GM19025 (cell line): Measurements from ENCODE around the gene B3GALT4.

Experiments used
- ATAC-seq: cut with Tn5 transposase; IDR thresholded peaks from one replicate; pipeline ENCODE4 v1.9.1; 2021; ENCODE audit warnings: mild to moderate bottlenecking, low read depth, moderate library complexity; ENCODE audit not compliant: unreplicated experiment

Gene B3GALT4

GRCh38 chr6:33313105-33313708 is 36.3 kb downstream of the B3GALT4 start:
- no peak for ATAC-seq

DNA sequence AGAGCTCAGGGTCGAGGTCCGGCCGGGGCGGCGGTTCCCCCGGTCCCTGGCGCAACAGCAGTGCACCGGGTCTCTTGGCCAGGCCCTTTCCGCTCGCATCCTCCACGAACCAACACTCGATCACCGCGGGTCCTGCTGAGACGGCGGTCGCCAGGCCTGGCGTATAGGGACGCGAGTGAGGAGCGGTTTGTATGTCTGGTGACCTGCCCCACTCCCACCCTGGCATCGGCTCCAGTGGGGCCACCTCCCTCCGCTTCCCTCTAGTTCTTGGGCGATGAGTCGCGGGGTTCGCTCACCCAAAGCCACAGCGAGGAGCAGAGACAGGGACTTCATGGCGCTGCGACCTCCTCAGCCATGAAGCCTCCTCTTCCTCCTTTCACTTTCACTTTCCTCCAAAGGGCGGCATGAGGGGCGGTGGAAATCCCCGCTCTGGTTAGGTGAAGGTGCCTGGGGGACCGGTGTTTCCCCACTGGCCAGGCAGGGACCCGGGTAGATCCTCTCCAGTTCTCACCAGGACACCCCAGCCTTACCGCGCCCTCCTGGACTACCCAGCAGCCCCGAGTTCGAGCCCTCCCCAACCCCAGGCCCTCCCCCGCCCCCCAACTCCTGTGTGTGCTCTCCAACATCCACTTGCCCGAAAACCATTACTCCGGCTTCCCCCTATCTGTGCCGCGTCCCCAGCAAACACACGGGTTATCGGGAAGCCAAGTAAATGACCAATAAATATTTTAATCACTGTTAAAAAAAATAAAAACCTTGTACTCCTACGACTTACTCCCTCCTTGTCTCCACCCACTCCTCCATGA is 37.0 kb downstream of the B3GALT4 start, which contains the start of gene TAPBP:
TSS of gene TAPBP (minus strand) at position 370 of the 806 bp plus-strand sequence. CDS start at position 333, 37 bp downstream.
- ATAC-seq, result no peak

DNA sequence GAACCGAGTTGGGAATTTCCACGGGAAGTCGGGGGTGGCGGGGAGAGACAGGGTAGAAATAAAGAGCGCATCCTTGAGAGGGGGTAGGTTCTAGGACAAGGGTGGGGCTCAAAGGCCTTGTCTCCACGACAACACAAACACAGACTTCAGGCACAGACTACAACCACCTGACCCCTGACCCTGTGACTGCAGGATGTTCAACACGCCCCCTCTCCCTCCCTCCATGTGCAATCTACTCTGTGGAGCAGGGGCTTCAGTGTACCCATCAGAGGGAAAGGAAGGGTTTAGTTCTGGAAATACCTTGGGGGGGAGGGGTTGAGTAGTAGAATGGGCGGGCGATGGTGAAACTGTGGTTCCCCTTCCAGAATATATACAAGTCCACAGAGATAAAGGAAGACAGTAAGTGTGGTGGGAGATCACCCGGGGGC is 37.6 kb downstream of the B3GALT4 start:
- ATAC-seq, result no peak

DNA sequence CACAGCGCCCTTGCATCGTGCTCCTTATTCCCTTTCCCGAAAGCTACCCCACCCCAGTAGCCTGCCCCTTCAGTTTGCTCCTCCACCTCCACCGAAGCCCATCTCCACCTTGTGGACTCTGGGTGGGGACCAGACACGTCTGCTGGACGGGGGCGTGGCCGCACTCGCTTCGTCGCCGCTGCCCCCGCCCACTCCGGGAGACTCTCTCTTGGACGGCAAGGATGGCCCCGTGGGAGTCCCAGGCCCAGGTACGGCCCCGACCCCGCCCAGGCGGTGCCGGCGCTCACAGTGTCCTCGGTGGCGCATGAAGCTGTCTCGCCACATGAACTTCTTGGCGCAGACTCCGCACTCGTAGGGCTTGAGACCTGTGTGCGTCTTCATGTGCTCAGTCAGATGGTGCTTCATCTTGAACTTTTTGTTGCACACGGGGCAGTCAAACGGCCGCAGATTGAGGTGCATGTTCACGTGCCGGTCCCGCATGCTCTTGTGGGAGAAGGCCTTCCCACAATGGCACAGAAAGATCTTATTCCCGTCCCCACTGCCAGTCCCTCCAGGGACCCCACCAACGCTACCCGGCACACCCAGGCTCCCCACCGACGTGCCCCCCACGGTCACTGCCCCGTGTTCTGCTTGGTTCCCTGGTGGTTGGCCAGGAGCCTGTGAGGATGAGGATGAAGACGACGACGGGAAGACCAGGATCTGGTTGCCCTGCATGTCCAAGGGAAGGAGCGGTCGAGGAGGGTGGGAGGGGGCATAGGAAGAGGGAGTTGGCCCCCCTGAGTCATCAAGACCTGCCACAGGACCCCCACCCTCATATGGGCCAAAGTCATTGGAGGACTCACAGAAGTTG is 38.2 kb downstream of the B3GALT4 start:
- no peak for ATAC-seq

- ATAC-seq, result no peak
These were observed 39.1 kb downstream of the B3GALT4 start for GRCh38 chr6:33315793-33316602.

GRCh38 chr6:33316603-33317418 is 39.9 kb downstream of the B3GALT4 start:
- ATAC-seq, result no peak

GRCh38 chr6:33317419-33317668 is 40.4 kb downstream of the B3GALT4 start:
- ATAC-seq, result no peak

GRCh38 chr6:33317669-33318425 is 40.9 kb downstream of the B3GALT4 start, which contains the start of gene ZBTB22:
Gene ZBTB22, minus strand, starts transcription at chr6:33317744. Its CDS starts 828 bp downstream, at chr6:33316916.
- peak; percentile 51 for ATAC-seq

DNA sequence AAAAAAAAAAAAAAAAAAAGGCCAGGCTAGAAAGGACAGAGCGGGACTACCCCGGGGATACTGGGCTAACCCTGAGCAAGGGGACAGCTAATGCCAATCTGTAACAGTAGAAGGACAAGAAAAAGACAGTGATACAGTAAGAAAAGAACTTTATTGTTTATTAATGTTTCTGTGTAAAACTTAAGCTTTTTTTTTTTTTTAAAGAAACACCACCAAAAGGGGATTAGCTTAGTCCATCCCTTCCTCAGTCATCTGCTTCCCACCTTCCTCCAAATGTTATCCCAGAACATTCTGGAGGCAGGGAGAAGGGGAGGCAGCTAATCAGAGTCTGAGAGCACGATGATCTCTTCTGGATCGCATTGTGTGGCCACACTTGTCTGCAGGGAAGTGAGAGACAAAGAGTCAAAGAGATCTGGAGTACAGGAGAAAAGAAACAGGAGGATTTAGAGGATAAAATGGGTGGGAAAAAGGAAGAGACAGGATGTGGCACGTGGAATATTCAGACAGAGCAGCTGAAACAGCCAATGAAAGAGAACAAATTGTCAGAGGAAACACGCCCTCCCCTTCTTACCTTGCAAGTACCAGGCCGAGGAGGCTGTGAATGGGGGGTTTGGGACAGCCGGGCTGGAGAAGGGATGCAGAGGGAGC is 41.6 kb downstream of the B3GALT4 start:
- ATAC-seq, result no peak

DNA sequence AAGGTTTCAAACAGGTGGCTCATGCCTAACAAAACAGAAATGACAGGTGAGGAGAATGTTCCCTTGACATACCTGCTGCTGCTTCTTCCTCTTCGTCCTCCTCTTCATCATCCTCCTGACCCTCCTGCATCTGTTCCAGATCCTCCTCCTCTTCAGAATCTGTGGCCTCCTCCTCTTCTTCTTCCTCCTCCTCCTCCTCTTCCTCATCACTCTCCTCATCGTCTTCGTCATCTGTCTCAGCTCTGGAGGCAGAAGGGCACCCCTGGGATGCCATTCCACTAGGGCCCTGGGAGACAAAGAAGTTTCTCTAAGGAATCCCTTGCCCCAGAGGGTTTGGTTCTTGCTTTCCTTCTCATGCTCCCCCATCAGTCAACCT is 43.0 kb downstream of the B3GALT4 start:
- ATAC-seq, result no peak

DNA sequence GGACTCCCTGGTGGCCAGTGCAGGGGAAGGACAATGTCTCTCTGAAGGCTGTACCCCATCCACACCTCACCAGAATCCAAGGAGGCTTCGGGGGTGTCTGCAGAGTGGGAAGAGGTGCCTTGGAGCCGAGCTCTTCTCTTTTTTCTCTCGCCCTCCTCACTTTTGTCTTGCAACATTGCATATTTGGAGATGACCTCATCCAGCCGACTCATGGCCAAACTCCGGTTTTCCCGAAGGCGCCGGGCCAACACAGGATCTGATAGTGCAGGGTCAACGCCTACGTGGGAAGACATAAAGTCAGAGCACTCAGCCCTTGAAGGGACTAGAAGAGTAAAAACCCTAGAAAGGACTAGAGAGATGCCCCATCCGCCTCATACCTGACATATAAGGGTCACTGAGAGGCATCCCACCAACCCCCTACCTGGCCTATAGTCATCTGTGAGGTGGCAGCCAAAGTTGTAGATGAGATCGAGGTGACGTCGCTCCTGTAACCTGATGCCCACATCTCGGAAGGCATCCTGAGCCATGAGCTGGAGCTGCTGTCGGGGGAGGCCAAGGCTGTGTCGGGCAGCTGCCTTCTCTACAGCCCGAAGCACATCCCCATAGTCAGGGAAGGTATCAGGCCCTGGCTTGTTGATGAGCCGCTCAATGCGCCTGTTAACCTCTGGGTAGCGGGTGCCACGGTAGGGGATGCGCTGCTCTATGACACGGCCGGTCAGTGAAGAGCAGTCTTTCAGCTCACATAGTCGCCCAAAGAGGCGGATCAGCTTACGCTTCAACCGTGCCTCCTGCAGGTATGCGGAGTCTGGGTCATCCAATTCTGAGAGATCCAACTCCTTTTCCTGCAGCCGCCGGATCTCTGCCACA is 43.6 kb downstream of the B3GALT4 start:
- no peak for ATAC-seq

- ATAC-seq, result no peak
These were observed 44.3 kb downstream of the B3GALT4 start for GRCh38 chr6:33321227-33321626.

DNA sequence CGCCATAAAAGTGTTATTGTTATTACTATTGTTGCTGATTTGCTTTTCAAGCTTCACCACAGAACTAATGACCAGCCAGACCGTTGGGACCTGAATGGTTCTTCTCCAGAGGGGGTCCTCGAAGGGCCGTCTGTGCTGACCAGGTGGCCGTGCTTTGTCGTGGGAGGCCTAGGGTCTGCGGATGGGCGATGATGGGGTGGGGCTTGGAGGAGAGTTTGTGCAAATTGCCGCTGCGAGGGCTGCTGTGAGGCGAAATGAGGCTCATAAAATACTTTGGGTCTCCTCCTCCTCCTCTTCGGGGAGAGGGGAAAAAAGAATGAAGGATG is 46.7 kb downstream of the B3GALT4 start:
- no peak for ATAC-seq

DNA sequence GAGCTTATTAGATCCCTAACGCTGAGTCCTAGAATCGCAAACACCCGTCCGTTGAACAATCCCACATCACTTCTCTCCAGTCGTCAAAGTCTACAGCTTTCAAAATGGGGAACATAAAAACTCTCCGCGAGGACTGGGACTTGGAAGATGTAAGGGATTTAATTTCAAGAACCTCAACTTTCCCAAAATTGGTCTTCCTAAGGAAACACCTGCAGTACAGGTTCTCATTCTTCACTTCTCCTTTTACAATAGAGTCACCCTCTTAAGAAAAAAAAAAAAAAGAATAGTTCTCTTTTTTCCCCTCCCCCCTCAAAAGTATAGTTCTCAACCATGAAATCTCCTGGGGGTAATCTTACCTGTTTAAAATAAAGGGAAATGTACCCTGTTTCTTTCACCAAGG is 47.2 kb downstream of the B3GALT4 start:
- no peak for ATAC-seq
